Stimulated activated naive CD4-positive, alpha-beta T cell treated with Interleukin-2 at 50 U/mL for 16 hours (primary cell): ENCODE measurements around the gene WDR73.
"Not testable (repeated sequence)": the region's sequence is repeated elsewhere in the genome, so short reads cannot be mapped to it uniquely, and the experiment has no call there.

Experiments used
- DNase-seq: peaks from one replicate; lab custom pipeline; 2025; lab: John Stamatoyannopoulos, UW

The WDR73 gene

DNA sequence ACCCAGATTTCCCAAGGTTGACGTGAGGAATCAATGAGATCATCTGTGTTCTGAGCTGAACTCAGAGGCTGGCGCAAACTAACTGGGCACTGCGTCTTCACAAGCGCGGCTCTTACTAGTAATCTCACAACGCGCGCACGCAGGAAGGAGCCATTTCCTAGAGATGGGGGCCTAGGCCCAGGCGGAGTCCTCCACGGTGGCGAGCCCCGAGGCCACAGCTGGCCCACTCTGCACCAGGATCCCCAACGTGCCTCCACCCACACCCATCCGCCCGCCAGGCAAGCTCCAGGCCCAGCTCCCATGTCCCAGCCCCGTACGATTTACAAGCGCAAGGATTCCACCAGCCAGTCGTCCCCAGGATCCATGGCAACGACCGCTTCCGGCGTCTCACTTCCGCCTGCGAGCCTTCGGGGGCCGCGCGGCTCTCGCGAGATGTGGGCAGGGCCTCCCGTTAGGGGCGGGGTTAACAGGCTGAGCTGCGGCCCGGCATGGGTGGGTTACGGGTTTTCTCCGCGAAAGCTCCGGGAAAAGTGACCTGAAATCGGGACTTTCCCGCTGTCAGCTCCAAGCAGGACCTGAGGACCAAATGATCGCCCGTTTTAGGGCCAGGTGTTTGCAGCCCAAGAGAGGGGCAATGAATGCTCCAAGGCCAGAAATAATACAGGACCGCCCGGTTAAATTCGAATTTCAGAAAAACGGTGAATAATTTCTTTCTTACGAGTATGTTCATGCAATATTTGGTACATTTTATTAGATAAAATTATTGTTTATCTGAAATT is at the start of gene WDR73:
Gene WDR73, minus strand, starts transcription at position 374 of the 779 bp plus-strand sequence. Its CDS starts 9 bp downstream, at position 365.
- peak; percentile 95 for DNase-seq

DNA sequence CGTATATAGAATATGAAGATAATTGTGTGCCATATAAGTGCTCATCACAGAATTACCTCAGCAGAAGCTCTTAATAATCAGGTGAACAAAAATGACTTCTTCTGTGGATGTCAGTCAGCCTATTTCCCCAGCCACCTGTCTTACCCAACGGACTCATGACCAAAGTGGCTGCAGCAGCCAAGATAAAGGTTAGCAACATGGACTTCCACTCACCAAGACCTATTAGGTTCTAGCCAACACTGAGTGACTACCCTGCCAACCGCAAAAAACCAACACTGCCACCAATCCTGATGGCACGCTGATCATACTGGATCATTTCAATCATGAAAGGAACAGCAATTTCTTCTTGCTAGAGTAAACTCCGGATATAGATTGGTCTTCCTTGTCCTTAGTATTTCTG is 49.7 kb upstream of the WDR73 start:
- DNase-seq, result no peak

DNA sequence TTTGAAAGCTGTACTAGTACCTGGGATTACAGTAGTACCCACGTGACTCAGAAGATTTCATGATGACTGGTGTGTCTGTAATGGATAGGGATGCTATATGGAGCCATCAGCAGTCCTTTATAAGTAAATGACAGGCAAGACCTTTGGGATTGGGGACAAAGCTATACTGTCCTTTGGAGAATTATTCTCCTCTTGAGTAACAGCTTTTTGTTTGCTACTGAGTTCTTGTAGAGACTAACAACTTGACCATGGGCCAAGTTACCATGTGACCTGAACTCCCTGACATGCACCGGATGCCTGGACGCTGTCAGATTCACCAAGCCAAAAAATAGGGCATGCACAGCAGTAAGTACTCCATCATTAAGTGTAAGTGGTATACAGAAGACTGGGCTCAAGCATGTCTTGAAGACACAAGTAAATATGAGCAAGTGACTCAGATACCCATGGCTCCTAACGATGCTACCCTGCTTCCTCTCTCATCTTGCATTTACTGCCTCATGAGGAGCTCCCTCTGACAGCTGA is 48.9 kb upstream of the WDR73 start:
- DNase-seq, result no peak

DNA sequence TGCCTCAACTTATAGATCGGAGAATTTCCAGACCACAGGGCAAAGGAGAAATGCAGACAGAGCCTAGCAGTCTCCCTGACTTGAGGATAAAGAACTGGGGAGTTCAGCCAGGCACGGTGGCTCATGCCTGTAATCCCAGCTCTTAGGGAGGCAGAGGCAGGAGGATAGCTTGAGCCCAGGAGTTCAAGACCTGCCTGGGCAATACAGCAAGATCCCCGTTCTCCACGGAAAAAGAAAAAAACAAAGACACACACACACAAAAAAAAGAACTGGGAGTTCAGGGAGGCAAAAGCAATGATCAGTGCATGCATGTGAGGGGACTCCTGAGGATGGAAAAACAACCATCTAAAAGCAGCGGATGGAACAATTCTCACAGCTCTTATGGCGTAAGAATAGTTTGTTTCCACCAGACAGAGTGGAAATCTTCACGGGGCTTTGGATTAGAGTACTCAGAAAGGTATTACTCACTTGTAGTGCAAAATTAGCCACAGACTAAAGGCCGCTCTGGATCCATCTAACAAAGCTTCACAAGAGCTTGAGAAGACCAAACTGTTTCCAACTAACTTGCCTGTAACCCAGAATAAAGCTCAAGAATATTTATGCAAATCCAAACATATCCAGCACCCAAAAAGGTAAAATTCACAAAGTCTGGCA is 45.6 kb upstream of the WDR73 start:
- DNase-seq, result no peak

DNA sequence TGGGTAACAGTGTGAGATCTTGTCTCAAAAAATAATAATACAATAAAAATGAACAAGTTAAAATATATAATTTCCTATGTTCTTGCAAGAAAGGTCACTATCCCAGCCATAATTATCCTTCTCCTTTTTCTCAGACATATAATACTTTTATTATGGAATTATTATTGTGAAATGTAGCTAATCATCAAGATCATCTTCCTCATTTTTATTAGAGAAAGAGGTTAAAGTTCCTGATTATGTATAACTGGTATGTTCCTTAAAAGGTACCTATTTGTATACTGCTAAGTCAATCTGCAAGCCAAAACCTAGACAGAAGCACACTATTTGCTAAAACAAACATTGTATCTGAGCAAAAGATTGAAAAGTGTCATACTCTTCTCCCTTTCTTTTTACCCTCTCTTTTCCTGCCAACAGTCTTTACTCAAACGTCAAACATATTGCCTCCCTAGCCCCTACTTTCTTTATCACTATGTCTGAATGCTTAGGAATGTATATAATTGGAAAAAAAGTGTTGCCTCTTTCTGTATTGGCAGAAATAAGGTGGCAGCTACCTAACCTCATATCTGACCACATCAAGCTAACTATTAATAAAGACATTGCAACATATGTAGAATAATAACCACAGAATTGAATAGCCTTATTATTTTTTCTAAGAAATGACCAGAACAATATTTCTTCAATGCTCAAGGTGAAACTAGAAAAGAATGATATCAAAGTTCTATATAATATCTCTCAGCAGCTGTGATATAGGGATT is 43.3 kb upstream of the WDR73 start:
- no peak for DNase-seq

DNA sequence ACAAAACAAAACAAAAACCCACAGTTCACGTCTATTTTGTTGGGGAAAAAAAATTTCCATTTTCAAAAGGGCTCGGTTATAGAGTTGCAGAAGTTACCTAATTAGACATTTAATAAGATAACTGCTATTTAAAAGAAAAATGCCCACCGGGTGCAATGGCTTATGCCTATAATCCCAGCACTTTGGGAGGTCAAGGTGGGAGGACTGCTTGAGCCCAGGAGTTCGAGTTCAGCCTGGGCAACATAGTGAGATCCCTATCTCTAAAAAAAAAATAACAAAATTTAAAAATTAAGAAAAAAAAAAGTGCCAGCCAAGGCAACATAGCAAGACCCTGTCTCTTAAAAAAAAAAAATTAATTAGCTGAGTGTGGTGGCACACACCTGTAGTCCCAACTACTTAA is 42.7 kb upstream of the WDR73 start:
- no peak for DNase-seq

DNA sequence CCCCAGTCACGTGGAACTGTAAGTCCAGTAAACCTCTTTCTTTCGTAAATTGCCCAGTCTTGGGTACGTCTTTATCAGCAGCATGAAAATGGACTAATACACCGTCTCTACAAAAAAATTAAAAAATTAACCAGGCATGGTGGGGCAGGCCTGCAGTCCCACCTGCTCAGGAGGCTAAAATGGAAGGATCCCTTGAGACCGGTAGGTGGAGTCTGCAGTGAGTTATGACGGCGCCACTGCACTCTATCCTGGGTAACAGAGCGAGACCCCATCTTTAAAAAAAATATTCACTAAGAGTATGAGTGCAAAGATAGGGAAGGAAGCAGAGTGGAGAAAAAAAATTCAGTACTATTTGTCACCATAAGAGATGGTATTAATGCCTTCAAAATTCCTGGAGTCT is 36.3 kb upstream of the WDR73 start:
- DNase-seq, result no peak

DNA sequence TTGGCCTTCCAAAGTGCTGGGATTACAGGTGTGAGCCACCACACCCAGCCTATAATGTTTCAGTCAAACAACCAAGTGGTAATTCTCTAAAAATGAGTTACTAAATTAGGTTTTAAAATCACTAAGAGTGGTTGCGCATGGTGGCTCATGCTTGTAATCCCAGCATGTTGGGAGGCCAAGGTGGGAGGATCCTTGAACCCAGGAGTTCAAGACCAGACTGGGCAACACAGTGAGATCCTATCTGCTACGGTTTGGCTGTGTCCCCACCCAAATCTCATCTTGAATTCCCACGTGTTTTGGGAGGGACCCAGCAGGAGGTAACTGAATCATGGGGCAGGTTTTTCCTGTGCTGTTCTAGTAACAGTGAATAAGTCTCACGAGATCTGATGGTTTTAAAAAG is 35.8 kb upstream of the WDR73 start:
- no peak for DNase-seq

DNA sequence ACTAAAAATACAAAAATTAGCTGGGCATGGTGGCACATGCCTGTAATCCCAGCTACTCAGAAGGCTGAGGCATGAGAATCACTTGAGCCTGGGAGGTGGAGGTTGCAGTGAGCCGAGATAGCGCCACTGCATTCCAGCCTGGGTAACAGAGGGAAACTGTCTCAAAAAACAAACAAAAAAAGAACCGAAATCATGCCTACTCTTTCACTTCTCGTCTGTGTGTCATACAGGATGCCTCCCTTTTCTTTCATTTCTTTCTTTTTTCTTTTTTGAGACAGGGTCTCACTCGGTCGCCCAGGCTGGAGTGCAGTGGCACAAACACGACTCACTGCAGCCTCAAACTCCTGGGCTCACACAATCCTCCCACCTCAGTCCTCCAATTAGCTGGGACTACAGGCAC is 32.4 kb upstream of the WDR73 start:
- not testable (repeated sequence) for DNase-seq

DNA sequence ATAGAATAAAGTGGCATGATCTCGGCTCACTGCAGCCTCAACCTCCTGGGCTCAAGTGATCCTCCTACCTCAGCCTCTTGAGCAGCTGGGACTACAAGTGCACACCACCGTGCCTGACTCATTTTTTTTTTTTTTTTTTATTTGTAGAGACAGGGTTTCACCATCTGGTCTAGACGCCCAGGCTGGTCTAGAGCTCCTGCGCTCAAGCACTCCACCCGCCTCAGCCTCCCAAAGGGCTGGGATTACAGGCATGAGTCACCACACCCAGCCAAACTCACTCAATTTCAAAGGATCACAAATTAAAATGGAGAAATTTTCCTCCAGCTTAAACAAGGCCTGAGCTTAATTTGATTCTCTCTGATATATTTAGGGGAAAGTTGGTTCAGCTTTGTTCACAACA is 31.2 kb upstream of the WDR73 start:
- no peak for DNase-seq

DNA sequence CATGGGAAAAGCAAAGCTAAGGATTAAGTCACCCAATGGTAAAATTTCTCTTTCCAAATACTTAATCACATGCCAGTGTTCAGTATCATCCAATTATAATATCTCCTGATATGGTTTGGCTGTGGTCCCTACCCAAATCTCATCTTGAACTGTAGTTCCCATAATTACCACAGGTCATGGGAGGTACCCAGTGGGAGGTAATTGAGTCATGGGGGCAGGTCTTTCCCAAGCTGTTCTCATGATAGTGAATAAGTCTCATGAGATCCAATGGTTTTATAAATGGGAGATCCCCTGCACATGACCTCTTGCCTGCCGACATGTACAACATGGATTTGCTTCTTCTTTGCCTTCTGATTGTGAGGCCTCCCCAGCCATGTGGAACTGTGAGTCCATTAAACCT is 30.0 kb upstream of the WDR73 start:
- DNase-seq, result no peak

DNA sequence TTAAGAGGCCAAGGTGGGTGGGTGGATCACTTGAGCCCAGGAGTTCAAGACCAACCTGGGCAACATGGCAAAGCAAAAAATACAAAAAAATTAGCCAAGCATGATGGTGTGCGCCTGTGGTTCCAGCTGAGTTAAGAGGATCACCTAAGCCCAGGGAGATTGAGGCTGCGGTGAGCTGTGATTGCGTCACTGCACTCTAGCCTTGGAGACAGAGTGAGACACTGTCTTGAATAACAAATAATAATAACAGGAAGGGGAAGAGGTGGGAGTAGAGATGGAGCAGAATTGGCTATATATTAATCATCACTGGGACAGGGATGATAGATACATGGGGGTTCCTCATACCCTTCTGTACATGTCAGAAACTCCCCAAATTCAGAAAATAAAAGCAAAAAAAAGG is 27.7 kb upstream of the WDR73 start:
- DNase-seq, result peak; percentile 68

DNA sequence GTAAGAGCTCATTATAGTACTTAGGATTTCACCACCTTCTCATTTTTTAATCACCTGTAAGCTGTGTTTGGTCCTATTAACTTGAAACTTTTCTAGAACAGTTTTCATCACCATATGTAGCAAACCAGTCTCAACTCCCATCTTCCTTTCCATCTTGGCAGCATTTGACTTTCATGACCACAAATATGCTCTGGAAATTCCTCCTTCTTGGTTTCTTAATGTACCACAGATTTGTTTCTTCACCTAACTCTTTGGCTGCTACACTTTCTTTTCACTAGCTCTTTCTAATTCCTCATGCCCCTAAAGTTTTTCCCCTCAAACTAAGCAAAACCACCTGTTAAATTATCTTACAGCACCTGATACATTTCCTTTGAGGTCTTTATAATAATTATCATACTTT is 17.1 kb upstream of the WDR73 start:
- no peak for DNase-seq

DNA sequence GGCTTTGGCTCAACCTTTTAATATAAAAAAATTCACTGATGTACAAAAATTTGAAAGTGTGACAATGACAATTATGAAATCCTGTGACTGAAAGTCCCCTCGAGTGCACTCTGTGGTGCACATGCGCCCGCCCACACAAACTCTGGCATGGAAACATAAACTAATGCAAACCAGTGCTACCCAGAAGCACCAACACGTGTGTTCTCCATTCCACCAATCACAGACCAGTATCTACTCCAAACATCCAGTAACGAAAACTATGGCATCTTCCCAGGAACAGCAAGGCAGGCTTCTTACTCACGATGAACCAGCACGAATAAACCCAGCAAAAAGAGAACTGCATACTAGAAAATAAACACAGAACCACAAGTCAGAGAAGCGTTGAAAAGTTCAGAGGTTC is 15.6 kb upstream of the WDR73 start:
- DNase-seq, result peak; percentile 64

DNA sequence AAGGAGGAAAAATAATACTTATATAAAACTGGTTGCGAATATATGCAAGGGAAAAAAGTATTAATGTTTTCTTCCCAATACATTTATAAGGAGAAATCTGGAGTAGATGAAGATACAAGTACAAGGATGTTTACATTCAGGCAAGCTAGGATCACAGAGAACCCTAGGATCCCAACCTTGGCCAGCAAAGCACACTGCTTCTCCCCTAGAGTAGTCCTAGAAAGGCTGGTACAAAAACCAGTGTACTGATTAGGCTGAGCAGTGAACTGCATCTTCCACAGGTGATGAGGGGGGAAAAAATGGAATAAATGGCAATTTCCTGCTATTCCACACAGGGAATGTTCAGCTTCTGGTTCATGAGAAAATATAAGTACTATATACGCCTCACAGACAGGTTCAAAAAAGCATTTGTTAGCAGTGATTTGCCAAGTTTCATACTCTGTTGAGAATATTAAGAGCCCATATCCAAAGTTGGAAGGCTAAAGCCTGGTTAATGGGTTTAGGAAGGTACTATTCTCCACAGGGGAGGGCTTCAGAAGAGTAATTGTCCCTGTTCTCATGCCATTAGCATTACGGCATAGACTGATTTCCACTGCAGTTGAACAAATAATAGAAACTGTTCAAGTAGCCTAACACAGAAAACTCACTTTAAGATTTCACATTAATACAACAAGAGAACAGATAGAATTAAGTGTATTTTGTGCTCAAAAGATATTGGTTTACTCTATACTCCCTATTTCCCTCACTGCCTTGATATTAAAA is 14.3 kb upstream of the WDR73 start:
- DNase-seq, result no peak

DNA sequence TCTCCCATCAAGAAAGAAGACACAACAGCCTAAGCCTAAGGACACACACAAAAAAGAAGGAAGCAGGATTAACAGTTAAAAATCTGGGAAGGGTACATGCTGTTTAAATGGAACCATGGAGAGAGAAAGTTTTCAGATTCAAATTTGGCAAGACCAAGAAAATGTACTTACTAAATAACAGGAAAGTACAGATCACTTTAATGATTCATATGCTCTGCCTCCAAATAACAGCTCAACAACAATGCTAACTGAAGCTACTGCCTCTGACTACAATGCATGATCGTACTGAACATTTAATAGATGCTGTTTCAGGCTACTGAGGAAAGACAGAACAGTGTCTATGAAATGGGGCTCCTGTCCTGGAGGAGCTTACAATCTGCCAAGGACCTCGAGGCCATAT is 12.3 kb upstream of the WDR73 start:
- no peak for DNase-seq

DNA sequence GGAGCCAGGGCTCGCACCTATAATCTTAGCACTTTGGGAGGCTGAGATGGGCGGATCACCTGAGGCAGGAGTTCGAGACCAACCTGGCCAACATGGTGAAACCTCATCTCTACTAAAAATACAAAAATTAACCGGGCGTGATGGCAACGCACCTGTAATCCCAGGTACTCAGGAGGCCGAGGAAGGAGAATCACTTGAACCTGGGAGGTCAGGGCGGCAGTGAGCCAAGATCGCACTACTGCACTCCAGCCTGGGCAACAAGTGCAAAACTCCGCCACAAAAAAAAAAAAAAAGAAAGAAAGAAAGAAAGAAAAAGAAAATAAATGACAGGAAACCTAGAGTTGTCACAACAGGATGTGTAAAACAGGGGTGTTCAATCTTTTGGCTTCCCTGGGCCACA is 6.9 kb upstream of the WDR73 start:
- DNase-seq, result no peak

DNA sequence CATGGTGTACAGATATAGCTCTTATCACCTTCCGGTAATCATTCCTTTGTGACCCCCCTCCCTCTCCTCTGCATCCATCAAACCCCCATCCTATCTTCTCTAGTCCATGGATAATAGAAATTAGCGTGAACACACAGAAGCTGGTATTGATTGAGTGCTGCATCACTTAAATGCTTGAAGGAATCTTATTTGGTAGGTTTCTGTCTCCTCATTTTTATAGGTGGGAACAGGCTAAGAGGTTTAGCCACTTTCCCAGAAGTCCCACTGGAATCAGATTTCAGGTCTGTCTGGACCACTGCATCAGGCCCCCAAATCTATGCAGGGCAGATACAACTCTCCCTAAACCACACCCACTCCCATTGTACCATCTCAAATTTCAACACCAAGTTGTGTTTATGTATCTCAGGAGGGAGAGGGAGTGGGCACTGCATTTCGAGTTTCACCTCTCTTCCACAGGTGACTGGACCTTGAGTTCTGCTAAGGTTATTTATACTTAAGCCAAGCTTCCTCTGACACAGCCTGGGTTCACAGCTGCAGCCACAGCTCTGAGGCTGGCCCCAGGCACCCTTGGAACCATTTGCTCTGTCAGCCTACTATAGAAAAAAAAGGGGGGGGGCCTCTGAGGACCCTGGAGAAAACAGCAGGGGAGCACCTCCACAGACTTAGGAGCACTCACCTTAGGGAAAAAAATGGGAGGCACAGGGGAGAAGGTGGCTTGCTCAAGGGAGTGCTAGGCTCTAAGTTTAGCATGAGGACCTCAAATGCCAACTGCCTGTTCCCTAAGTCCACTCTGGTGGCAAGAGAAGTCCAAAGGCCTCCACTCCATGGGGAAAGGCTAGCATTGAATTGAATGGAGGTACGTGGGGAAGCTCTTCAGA is 6.1 kb upstream of the WDR73 start:
- DNase-seq, result no peak

DNA sequence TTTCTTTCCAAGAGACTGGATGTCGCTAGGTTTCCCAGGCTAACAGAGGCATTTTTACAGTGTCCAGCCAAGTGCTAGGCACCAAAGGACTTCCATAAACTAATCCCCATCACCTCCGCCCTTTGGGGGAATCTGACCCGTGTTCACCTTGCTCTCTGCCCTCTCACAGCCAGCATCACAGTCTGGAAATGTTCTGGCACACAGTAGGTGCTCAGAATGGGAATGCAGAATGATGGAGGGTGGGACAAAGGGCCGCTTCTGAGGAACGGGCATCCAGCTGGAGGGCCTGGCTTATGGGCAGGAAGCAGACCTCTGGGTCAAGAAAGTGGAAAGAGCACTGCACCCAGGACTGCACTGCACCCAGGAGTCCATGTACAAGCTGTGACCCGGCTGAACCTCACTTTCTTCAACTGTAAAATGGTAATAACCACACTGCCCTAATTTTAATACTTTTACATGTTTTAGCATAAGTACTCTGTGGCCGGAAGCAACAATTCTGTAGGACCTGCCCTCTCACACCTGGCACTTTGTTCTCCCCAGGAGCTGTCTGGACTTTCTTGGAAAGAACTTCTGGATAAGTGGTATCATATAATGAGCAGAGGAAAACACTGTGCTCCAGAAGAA is 4.8 kb upstream of the WDR73 start:
- no peak for DNase-seq

DNA sequence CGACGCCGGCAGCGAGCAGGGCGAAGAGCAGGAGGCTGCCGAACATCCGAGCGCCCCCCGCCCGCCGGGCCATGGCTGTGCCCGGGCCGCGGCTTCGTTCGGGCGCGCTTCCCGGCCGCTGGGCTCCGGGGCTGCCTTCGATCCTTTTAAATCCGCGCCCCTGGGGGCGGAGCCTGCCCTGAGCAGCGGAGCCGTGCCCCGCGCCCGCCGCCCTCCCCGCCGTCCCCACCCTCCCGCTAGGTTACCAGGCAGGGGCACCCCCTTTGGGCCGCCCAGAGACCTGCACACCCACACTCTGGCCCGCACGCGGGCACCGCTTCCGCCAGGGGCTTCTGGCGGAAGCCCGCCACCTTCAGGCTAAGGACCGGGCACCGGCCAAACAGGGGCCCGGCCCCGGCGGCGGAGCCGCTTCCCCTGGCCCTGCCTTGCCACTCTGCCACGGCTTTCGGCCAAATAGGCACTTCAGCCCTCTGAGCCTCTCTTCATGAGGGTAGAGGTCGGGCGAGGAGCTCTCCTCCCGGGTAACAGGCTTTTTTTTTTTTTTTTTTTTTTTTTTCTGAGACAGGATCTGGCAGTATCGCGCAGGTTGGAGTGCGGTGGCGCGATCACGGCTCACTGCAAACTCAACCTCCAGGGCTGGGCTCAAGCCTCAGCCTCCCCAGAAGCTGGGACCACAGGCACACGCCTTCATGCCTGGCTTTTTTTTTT is 4.2 kb upstream of the WDR73 start, which contains the start of gene NMB:
Gene NMB, minus strand, starts transcription at position 120 of the 708 bp plus-strand sequence. Its CDS starts 47 bp downstream, at position 73.
- peak; percentile 84 for DNase-seq
